ENCODE results near the gene ANKDD1B. TPM values are rescaled to one million over a fixed set of nuclear protein-coding genes. Genes with fewer than 3 reads are reported as not detected.

The ANKDD1B gene
- total and polyA plus RNA-seq, 9 of the 15 experiments (the other 6 are each of a cell fraction or from before 2014, with no cell fraction given), result 0.04 to 0.29 (median 0.18) TPM; not detected in 1

DNA sequence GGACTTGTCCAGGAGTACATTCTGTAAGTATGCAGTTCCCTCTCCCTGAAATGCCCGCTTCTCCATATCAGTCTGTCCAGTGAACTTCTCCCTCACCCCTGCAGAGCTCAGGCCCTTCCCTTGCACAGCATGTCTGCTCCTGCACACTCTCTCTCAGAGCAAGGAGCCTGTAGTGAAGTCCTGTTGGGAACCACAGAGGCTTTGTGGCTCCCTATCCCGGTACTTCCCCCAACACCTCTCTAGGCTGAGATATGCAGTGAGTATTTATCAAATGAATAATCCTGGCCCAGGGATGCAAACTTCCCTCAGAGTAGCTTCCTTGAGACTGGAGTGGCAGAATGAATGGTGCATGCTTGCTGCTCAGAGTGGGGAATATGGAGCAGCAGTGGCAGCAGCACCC lies 57.2 kb downstream of the ANKDD1B start:
- H3K4me1 ChIP-seq (replicated peaks in 1 of 2; ENCODE audit: control insufficient read depth in 2 of 2, insufficient read depth in 2 of 2, low read length in 2 of 2), result peaks cover 5 to 18% of the 10 kb centered on the region in 2 experiments; a peak in 3 of 5 replicates
- BruUV-seq (replicated peaks), result no TSS peak
- H3K79me2 ChIP-seq (ENCODE audit: control insufficient read depth, insufficient read depth, low read length), result no peaks in the 10 kb centered on the region
- H3K4me2 ChIP-seq (ENCODE audit: insufficient read depth, low read length), result no peak overlapping the region
- WGBS (ENCODE audit: insufficient coverage, low coverage, missing lambda C conversion rate), result 78% methylated on average over 2 of the region's 2 CpGs
- POLR2A ChIA-PET, result interaction anchor here (0.7 kb wide), 1 partner anchor 341 kb away, joined by 3 read pairs; no protein-coding TSS in a partner anchor
- no peaks in the 10 kb centered on the region for H3K9me1 ChIP-seq (ENCODE audit: control insufficient read depth, insufficient read depth, low read length)
- no peak overlapping the region; the same call in 1 of the 2 replicates for H2AFZ ChIP-seq (ENCODE audit: low read depth, low read length)
- H3K36me3 ChIP-seq (ENCODE audit: control insufficient read depth, insufficient read depth, low read length), result peaks cover 8% of the 10 kb centered on the region; the same call in 1 of the 3 replicates
- intact Hi-C loops (cut with micrococcal nuclease) (loop anchor here (5.0 to 10.0 kb wide), 4 partner anchors 51 to 434 kb away; partner anchors contain the start of genes ANKRD31, CERT1 and POLK), in situ Hi-C loops (cut with MboI) (no loop called here)
- H3K27me3 ChIP-seq (ENCODE audit: control insufficient read depth in 2 of 2, insufficient read depth in 2 of 2, low read length in 2 of 2), result no peaks in the 10 kb centered on the region
- CTCF ChIA-PET (ENCODE audit: low intra/inter-chr PET ratio), result interaction anchor here (0.5 kb wide), 1 partner anchor 747 kb away, joined by 4 read pairs; no protein-coding TSS in a partner anchor
- no peak overlapping the region for H3K27ac ChIP-seq (ENCODE audit: extremely low read depth, low read depth, low read length)
- ATAC-seq (peak; percentile 27), DNase-seq (ENCODE audit: extremely low read depth in 1 of 4, low spot score in 3 of 4) (no peak), FAIRE-seq (no peak)
- H3K9ac ChIP-seq (ENCODE audit: insufficient read depth in 1 of 2, low read depth in 2 of 2, low read length in 2 of 2), result no peak overlapping the region
- no peaks in the 10 kb centered on the region for H4K20me1 ChIP-seq (replicated peaks; ENCODE audit: control insufficient read depth, insufficient read depth, low read length)
- H3K4me3 ChIP-seq, result no peak overlapping the region
- no peaks in the 10 kb centered on the region for H3K9me3 ChIP-seq (replicated peaks; ENCODE audit: control insufficient read depth, insufficient read depth, low read depth, low read length)
- TF ChIP-seq, protein P1, sequence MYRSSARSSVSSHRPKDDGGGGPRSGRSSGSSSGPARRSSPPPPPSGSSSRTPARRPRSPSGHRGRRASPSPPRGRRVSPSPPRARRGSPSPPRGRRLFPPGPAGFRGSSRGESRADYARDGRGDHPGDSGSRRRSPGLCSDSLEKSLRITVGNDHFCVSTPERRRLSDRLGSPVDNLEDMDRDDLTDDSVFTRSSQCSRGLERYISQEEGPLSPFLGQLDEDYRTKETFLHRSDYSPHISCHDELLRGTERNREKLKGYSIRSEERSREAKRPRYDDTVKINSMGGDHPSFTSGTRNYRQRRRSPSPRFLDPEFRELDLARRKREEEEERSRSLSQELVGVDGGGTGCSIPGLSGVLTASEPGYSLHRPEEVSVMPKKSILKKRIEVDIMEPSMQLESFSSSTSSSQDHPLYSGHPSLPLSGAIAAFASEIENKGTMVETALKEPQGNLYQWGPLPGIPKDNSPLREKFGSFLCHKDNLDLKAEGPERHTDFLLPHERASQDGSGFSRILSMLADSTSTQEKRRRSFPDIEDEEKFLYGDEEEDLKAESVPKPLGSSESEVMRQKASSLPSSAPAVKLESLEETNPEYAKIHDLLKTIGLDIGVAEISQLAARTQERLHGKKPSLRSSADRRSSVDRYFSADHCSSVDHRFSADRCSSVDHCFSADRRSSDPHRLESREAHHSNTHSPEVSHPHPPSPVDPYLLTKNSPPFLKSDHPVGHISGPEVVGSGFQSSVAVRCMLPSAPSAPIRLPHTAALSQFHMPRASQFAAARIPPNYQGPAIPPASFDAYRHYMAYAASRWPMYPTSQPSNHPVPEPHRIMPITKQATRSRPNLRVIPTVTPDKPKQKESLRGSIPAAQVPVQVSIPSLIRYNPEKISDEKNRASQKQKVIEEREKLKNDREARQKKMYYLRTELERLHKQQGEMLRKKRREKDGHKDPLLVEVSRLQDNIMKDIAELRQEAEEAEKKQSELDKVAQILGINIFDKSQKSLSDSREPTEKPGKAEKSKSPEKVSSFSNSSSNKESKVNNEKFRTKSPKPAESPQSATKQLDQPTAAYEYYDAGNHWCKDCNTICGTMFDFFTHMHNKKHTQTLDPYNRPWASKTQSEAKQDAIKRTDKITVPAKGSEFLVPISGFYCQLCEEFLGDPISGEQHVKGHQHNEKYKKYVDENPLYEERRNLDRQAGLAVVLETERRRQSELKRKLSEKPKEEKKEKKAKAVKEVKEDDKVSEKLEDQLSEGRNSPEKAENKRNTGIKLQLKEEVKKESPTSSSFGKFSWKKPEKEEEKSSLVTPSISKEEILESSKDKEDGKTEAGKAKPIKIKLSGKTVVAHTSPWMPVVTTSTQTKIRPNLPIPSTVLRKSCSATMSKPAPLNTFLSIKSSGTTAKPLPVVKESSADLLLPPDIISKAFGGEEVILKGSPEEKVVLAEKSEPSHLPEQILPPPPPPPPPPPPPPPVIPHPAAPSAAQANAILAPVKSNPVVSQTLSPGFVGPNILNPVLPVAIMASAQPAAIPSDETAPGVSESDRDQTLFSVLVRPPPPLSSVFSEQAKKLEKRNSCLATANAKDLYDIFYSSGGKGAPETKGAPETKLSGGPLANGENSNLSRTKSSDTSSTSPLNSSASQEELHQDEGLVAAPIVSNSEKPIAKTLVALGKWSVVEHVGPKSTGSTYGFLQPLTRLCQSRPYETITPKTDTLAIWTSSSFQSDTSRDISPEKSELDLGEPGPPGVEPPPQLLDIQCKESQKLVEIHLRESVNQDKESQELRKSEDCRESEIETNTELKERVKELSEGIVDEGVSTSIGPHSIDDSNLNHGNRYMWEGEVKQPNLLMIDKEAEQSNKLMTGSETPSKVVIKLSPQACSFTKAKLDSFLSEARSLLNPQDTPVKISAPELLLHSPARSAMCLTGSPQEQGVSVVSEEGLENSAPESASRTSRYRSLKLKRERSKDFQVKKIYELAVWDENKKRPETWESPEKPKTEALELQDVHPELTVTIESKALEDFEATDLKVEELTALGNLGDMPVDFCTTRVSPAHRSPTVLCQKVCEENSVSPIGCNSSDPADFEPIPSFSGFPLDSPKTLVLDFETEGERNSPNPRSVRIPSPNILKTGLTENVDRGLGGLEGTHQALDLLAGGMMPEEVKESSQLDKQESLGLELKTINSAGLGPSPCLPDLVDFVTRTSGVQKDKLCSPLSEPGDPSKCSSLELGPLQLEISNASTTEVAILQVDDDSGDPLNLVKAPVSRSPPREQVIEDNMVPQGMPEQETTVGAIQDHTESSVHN (IDR thresholded peaks at IDR 0.05; ENCODE audit: borderline replicate concordance in 1 of 2, low read depth in 1 of 2), result no peak
- TF ChIP-seq, protein P2, sequence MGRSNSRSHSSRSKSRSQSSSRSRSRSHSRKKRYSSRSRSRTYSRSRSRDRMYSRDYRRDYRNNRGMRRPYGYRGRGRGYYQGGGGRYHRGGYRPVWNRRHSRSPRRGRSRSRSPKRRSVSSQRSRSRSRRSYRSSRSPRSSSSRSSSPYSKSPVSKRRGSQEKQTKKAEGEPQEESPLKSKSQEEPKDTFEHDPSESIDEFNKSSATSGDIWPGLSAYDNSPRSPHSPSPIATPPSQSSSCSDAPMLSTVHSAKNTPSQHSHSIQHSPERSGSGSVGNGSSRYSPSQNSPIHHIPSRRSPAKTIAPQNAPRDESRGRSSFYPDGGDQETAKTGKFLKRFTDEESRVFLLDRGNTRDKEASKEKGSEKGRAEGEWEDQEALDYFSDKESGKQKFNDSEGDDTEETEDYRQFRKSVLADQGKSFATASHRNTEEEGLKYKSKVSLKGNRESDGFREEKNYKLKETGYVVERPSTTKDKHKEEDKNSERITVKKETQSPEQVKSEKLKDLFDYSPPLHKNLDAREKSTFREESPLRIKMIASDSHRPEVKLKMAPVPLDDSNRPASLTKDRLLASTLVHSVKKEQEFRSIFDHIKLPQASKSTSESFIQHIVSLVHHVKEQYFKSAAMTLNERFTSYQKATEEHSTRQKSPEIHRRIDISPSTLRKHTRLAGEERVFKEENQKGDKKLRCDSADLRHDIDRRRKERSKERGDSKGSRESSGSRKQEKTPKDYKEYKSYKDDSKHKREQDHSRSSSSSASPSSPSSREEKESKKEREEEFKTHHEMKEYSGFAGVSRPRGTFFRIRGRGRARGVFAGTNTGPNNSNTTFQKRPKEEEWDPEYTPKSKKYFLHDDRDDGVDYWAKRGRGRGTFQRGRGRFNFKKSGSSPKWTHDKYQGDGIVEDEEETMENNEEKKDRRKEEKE (IDR thresholded peaks at IDR 0.05; ENCODE audit: borderline replicate concordance in 1 of 2, control insufficient read depth in 1 of 2, low read depth in 2 of 2, low read length in 1 of 2), result no peak
- TF ChIP-seq, protein P3, sequence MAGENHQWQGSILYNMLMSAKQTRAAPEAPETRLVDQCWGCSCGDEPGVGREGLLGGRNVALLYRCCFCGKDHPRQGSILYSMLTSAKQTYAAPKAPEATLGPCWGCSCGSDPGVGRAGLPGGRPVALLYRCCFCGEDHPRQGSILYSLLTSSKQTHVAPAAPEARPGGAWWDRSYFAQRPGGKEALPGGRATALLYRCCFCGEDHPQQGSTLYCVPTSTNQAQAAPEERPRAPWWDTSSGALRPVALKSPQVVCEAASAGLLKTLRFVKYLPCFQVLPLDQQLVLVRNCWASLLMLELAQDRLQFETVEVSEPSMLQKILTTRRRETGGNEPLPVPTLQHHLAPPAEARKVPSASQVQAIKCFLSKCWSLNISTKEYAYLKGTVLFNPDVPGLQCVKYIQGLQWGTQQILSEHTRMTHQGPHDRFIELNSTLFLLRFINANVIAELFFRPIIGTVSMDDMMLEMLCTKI (IDR thresholded peaks at IDR 0.05; ENCODE audit: partially characterized antibody), result no peak
- TF ChIP-seq, protein P4, sequence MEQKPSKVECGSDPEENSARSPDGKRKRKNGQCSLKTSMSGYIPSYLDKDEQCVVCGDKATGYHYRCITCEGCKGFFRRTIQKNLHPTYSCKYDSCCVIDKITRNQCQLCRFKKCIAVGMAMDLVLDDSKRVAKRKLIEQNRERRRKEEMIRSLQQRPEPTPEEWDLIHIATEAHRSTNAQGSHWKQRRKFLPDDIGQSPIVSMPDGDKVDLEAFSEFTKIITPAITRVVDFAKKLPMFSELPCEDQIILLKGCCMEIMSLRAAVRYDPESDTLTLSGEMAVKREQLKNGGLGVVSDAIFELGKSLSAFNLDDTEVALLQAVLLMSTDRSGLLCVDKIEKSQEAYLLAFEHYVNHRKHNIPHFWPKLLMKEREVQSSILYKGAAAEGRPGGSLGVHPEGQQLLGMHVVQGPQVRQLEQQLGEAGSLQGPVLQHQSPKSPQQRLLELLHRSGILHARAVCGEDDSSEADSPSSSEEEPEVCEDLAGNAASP (IDR thresholded peaks at IDR 0.05), result no peak

All from K562 (cell line).